ENCODE measurements around the gene SUMO2. TPM values are rescaled to one million over a fixed set of nuclear protein-coding genes. Genes with fewer than 3 reads are reported as not detected.
"Not testable (repeated sequence)": the region's sequence is repeated elsewhere in the genome, so short reads cannot be mapped to it uniquely, and the experiment has no call there.

SUMO2 gene
- total RNA-seq, 4 donors from 2014 or later, result 53.3 to 62.9 (median 60.1) TPM

- no peak for ATAC-seq (ENCODE audit: low FRiP score)
- DNase-seq (ENCODE audit: low spot score), result no peak
- no peak for TF ChIP-seq CTCF (IDR thresholded peaks at IDR 0.05)
Measured at GRCh38 chr17:75225016-75225415, 42.3 kb upstream of the SUMO2 start.

GRCh38 chr17:75219815-75220214, 37.1 kb upstream of the SUMO2 start:
- no peak for TF ChIP-seq CTCF (IDR thresholded peaks at IDR 0.05)
- no peak for DNase-seq (ENCODE audit: low spot score)
- no peak for ATAC-seq (ENCODE audit: low FRiP score)

- no peak for TF ChIP-seq CTCF (IDR thresholded peaks at IDR 0.05)
- DNase-seq (ENCODE audit: low spot score), result no peak
- no peak for ATAC-seq (ENCODE audit: low FRiP score)
Measured at GRCh38 chr17:75218131-75218530, 35.4 kb upstream of the SUMO2 start.

GRCh38 chr17:75209061-75209460, 26.3 kb upstream of the SUMO2 start:
- DNase-seq (ENCODE audit: low spot score) (no peak), ATAC-seq (ENCODE audit: low FRiP score) (no peak)
- TF ChIP-seq CTCF (IDR thresholded peaks at IDR 0.05), result no peak

GRCh38 chr17:75208161-75208560, 25.4 kb upstream of the SUMO2 start:
- DNase-seq (ENCODE audit: low spot score) (no peak), ATAC-seq (ENCODE audit: low FRiP score) (no peak)
- no peak for TF ChIP-seq CTCF (IDR thresholded peaks at IDR 0.05)

- TF ChIP-seq CTCF (IDR thresholded peaks at IDR 0.05), result no peak
- no peak for ATAC-seq (ENCODE audit: low FRiP score)
- DNase-seq (ENCODE audit: low spot score), result no peak
Measured at GRCh38 chr17:75207760-75208159, 25.0 kb upstream of the SUMO2 start.

GRCh38 chr17:75207050-75207407, 24.3 kb upstream of the SUMO2 start:
- not testable (repeated sequence) for DNase-seq (ENCODE audit: low spot score)

GRCh38 chr17:75205793-75206163, 23.0 kb upstream of the SUMO2 start:
- DNase-seq (ENCODE audit: low spot score) (no peak), ATAC-seq (ENCODE audit: low FRiP score) (no peak)
- TF ChIP-seq CTCF (IDR thresholded peaks at IDR 0.05), result no peak

More at GRCh38 chr17:75207050-75207407, 24.3 kb upstream of the SUMO2 start:
- not testable (repeated sequence) for ATAC-seq (ENCODE audit: low FRiP score)
